KBM-7 (cell line): ENCODE results near the gene RNF19B.
"Not testable (repeated sequence)": the region's sequence is repeated elsewhere in the genome, so short reads cannot be mapped to it uniquely, and the experiment has no call there.

ENCODE experiments used
- DNase-seq: peaks from one replicate; pipeline ENCODE4 v3.0.0-alpha.2; 2015
- in situ Hi-C: fragments of 300-500 bp; cut with MboI; formaldehyde crosslinking; loops from 2 replicates; pipeline ENCODE4 v1.14.3; 2020; ENCODE audit warnings: low sequenced_read_pairs, low pct_unique_long_range_greater_than_20kb, mixed read lengths

RNF19B gene

GRCh38 chr1:32915766-32916706 lies 48.6 kb downstream of the RNF19B start:
- DNase-seq = no peak
- in situ Hi-C loops = no loop called here

- no peak for DNase-seq
- in situ Hi-C loops = no loop called here
Measured at GRCh38 chr1:32910319-32910718, 54.3 kb downstream of the RNF19B start.

GRCh38 chr1:32907435-32907834 lies 57.2 kb downstream of the RNF19B start:
- in situ Hi-C loops = no loop called here
- peak; percentile 46 for DNase-seq

- in situ Hi-C loops = no loop called here
- DNase-seq = no peak
Measured at GRCh38 chr1:32906654-32907053, 58.0 kb downstream of the RNF19B start.

GRCh38 chr1:32905588-32905987 lies 59.0 kb downstream of the RNF19B start:
- in situ Hi-C loops, DNase-seq: not testable (repeated sequence)

- in situ Hi-C loops = no loop called here
- no peak for DNase-seq
Measured at GRCh38 chr1:32904797-32905196, 59.8 kb downstream of the RNF19B start.

- no peak for DNase-seq
- in situ Hi-C loops = no loop called here
Measured at GRCh38 chr1:32903991-32904785, 60.4 kb downstream of the RNF19B start.

- in situ Hi-C loops = no loop called here
- no peak for DNase-seq
Measured at GRCh38 chr1:32902535-32902920, 62.1 kb downstream of the RNF19B start.

GRCh38 chr1:32901823-32902534 lies 62.6 kb downstream of the RNF19B start:
- in situ Hi-C loops = no loop called here
- no peak for DNase-seq

GRCh38 chr1:32900956-32901822 lies 63.4 kb downstream of the RNF19B start, which contains the start of gene TMEM54:
Gene TMEM54, minus strand, starts transcription at chr1:32901389. Its CDS starts 151 bp downstream, at chr1:32901238.
- in situ Hi-C loops = no loop called here
- no peak for DNase-seq

- no peak for DNase-seq
Measured at GRCh38 chr1:32900371-32900955, 64.1 kb downstream of the RNF19B start.

GRCh38 chr1:32899586-32900296 lies 64.9 kb downstream of the RNF19B start:
- no peak for DNase-seq
- in situ Hi-C loops = no loop called here

More at GRCh38 chr1:32900371-32900955, 64.1 kb downstream of the RNF19B start:
- in situ Hi-C loops = no loop called here

GRCh38 chr1:32898958-32899357 lies 65.7 kb downstream of the RNF19B start:
- in situ Hi-C loops = no loop called here
- DNase-seq = no peak

- in situ Hi-C loops = no loop called here
- no peak for DNase-seq
Measured at GRCh38 chr1:32898056-32898455, 66.6 kb downstream of the RNF19B start.

GRCh38 chr1:32897082-32898049 lies 67.2 kb downstream of the RNF19B start:
- in situ Hi-C loops = no loop called here
- DNase-seq = no peak

- no peak for DNase-seq
- in situ Hi-C loops = no loop called here
Measured at GRCh38 chr1:32896451-32896850, 68.2 kb downstream of the RNF19B start.
